Erythroblast (primary cell): ENCODE results near the gene SS18L1.

Experiments
- GATA1 ChIP-seq: IDR thresholded peaks from 2 replicates; pipeline ENCODE4 v1.6.1; 2011; ENCODE audit warnings: low read depth, mild to moderate bottlenecking, control low read depth, low read length, moderate library complexity
- POLR2A ChIP-seq: IDR thresholded peaks from 2 replicates; pipeline ENCODE4 v1.6.1; 2011; ENCODE audit warnings: mild to moderate bottlenecking, low read length

- TF ChIP-seq POLR2A (no peak), GATA1 (no peak)
These were observed 26.3 kb upstream of the SS18L1 start for GRCh38 chr20:62117362-62117646.
